BJ (cell line): ENCODE data around the gene PIK3CD. TPM values are rescaled to one million over a fixed set of nuclear protein-coding genes. Genes with fewer than 3 reads are reported as not detected.

Experiments
- CTCF ChIA-PET: fragments of 350-600 bp; formaldehyde crosslinking; extraction: SDS; loops from one replicate; lab custom pipeline; 2021; ENCODE audit warnings: antibody characterized with exemption, inconsistent platforms; lab: Yijun Ruan, JAX
- POLR2A ChIA-PET: fragments of 300-600 bp; sonication (Branson Sonifier 250); formaldehyde crosslinking; extraction: SDS; loops from one replicate; lab custom pipeline; 2021; ENCODE audit warnings: antibody characterized with exemption; lab: Charles Lee
- DNase-seq: peaks from one replicate; pipeline ENCODE4 v3.0.0-alpha.2; 2011; ENCODE audit warnings: low read depth
- H3K27me3 ChIP-seq: 2 replicates; pipeline ENCODE4 v1.6.0; 2011; ENCODE audit warnings: low read length; ENCODE audit not compliant: control insufficient read depth, insufficient read depth
- H3K36me3 ChIP-seq: 2 replicates; pipeline ENCODE4 v1.5.1; 2011; ENCODE audit warnings: low read length; ENCODE audit not compliant: control insufficient read depth, insufficient read depth
- H3K4me3 ChIP-seq: 2 replicates; pipeline ENCODE4 v1.5.1; 2011; ENCODE audit warnings: low read depth, mild to moderate bottlenecking, control low read depth, low read length
- polyA plus RNA-seq: library from polyadenylated mRNA; depleted of rRNA; stranded (reverse); fragments of >200 nt; gene quantifications from 2 replicates; pipeline ENCODE4 v1.2.3, GENCODE V29; 2011
- TF ChIP-seq, protein P1 (sequence below): IDR thresholded peaks from 2 replicates; pipeline ENCODE4 v1.5.1; 2011; ENCODE audit warnings: low read depth, mild to moderate bottlenecking, control low read depth, inconsistent platforms, low read length, moderate library complexity; ENCODE audit not compliant: insufficient read depth

Gene PIK3CD
- polyA plus RNA-seq, 1 experiment: 9.2 TPM

GRCh38 chr1:9607352-9607751, 44.2 kb upstream of the PIK3CD start:
- peaks cover 11% of the 10 kb centered on the region for H3K36me3 ChIP-seq
- ChIA-PET CTCF (no interaction called here), POLR2A (no interaction called here)
- H3K27me3 ChIP-seq: no peaks in the 10 kb centered on the region
- H3K4me3 ChIP-seq: no peak overlapping the region
- TF ChIP-seq, protein P1, sequence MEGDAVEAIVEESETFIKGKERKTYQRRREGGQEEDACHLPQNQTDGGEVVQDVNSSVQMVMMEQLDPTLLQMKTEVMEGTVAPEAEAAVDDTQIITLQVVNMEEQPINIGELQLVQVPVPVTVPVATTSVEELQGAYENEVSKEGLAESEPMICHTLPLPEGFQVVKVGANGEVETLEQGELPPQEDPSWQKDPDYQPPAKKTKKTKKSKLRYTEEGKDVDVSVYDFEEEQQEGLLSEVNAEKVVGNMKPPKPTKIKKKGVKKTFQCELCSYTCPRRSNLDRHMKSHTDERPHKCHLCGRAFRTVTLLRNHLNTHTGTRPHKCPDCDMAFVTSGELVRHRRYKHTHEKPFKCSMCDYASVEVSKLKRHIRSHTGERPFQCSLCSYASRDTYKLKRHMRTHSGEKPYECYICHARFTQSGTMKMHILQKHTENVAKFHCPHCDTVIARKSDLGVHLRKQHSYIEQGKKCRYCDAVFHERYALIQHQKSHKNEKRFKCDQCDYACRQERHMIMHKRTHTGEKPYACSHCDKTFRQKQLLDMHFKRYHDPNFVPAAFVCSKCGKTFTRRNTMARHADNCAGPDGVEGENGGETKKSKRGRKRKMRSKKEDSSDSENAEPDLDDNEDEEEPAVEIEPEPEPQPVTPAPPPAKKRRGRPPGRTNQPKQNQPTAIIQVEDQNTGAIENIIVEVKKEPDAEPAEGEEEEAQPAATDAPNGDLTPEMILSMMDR: no peak
- DNase-seq: no peak

DNA sequence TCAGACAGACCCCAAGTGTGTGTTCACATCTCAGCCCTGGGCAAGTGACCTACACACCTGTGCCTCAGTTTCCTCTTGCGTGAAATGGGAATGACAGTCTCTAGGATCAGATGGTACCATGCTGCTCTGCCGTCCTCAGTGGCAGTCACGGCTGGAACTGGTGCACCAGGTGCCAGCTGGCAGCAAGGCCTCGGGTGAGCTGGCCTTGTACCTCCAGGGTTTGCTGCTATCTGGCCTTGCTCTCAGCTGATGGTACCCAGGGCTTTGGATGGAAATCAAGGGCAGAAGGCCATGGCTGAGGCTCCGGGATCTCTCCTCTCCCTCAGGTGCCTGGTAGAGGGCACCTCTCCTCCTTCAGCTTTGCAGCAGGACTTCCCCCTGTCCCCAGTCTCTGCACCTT, 41.5 kb upstream of the PIK3CD start:
- POLR2A ChIA-PET: no interaction called here
- TF ChIP-seq, protein P1: no peak
- CTCF ChIA-PET: interaction anchor here (0.6 to 1.2 kb wide), 2 partner anchors 10 to 37 kb away, joined by 3 read pairs; no protein-coding TSS in a partner anchor
- Histone ChIP-seq H3K27me3 (no peaks in the 10 kb centered on the region), H3K4me3 (no peak overlapping the region), H3K36me3 (peaks cover 12% of the 10 kb centered on the region)
- DNase-seq: no peak

DNA sequence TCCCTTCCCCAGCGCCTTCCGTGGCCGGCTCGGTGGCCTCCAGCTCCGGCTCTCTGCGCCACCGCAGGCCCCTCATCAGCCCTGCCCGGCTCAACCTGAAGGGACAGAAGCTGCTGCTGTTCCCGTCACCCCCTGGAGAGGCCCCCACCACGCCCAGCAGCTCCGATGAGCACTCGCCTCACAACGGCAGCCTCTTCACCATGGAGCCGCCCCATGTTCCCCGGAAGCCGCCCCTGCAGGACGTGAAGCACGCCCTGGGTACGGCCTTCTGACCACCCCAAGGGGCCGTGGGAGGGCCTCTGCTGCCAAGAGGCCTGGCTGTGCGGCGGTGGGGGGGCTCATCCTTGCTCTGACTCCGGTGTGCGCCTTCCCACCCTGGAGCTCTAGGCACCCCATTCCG, 41.0 kb upstream of the PIK3CD start:
- POLR2A ChIA-PET: no interaction called here
- CTCF ChIA-PET: interaction anchor here (0.9 to 1.2 kb wide), 2 partner anchors 11 to 13 kb away, joined by 3 read pairs; no protein-coding TSS in a partner anchor
- TF ChIP-seq, protein P1: no peak
- no peaks in the 10 kb centered on the region for H3K27me3 ChIP-seq
- peaks cover 12% of the 10 kb centered on the region for H3K36me3 ChIP-seq
- no peak for DNase-seq
- no peak overlapping the region for H3K4me3 ChIP-seq

GRCh38 chr1:9611716-9612115, 39.8 kb upstream of the PIK3CD start:
- TF ChIP-seq, protein P1: no peak
- POLR2A ChIA-PET: no interaction called here
- Histone ChIP-seq H3K4me3 (no peak overlapping the region), H3K27me3 (no peaks in the 10 kb centered on the region), H3K36me3 (peaks cover 12% of the 10 kb centered on the region)
- CTCF ChIA-PET: interaction anchor here (1.7 kb wide), 1 partner anchor 15 kb away, joined by 6 read pairs; no protein-coding TSS in a partner anchor
- no peak for DNase-seq

DNA sequence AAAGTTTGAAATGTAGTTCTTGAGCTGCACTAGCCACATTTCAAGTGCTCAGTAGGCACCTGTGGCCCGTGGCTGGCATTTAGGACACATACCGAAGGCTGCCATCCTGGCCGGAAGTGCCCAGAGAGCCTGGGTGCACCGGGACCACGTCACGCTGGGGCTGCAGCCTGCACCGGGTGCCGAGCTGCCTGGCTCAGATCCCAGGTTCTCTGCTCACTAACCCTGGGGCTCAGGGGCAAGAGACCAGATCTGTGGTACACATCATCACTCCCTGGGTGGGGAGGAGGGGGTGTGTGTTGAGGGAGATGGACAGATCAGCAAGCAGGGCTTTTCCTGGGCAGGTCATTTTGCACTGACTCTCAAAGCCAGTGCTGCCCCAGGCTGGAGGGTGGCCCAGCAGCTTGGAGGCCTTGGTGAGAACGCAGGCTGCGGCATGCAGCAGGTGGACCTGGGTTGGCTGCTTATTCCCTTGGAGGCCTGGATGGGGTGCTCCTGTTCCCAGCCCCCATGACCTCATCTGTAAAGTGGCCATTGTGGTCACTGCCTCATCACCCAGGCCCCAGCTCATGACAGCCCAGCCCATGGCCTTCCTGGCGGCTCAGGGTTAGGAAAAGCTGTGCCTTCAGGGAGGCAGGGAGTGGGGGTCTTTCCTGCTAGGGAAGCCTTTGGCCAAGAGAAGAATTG, 39.2 kb upstream of the PIK3CD start:
- Histone ChIP-seq H3K36me3 (peaks cover 12% of the 10 kb centered on the region), H3K4me3 (no peak overlapping the region), H3K27me3 (no peaks in the 10 kb centered on the region)
- no peak for DNase-seq
- CTCF ChIA-PET: interaction anchor here (1.7 kb wide), 1 partner anchor 15 kb away, joined by 6 read pairs; no protein-coding TSS in a partner anchor
- TF ChIP-seq, protein P1: no peak
- POLR2A ChIA-PET: no interaction called here
